ENCODE results near the gene TRIM25. TPM values are rescaled to one million over a fixed set of nuclear protein-coding genes. Genes with fewer than 3 reads are reported as not detected.

The TRIM25 gene
- total and polyA plus RNA-seq, 2 of the 8 experiments (the other 6 are each of a cell fraction or from before 2014, with no cell fraction given) = 16.6 to 38.9 TPM

- Histone ChIP-seq H3K4me2 (ENCODE audit: insufficient read depth in 1 of 2, low read depth in 2 of 2, low read length in 2 of 2) (no peak overlapping the region), H4K20me1 (replicated peaks in 1 of 2; ENCODE audit: control insufficient read depth in 1 of 2, insufficient read depth in 2 of 2, low read length in 2 of 2) (no peaks in the 10 kb centered on the region), H2BK15ac (ENCODE audit: low read length) (no peak overlapping the region), H3K79me1 (ENCODE audit: low read depth, low read length) (no peaks in the 10 kb centered on the region), H2AK5ac (ENCODE audit: low read depth, low read length) (no peak overlapping the region), H3K79me2 (ENCODE audit: control insufficient read depth in 1 of 2, insufficient read depth in 2 of 2, low read length in 2 of 2) (no peaks in the 10 kb centered on the region), H3K27me3 (replicated peaks in 1 of 4; ENCODE audit: control insufficient read depth in 3 of 4, extremely low read depth in 1 of 4, insufficient read depth in 3 of 4, low read length in 3 of 4) (no peaks in the 10 kb centered on the region), H4K91ac (replicated peaks; ENCODE audit: insufficient read length, low read length) (no peak overlapping the region), H3K23ac (ENCODE audit: insufficient read length) (no peak overlapping the region), H3K9me3 (ENCODE audit: insufficient read depth in 2 of 2, low read depth in 1 of 2, low read length in 1 of 2) (peaks cover 25 to 35% of the 10 kb centered on the region in 2 experiments), H2BK20ac (ENCODE audit: low read length) (no peak overlapping the region), H3K4ac (replicated peaks; ENCODE audit: insufficient read length, low read depth, low read length) (no peak overlapping the region), H3K18ac (ENCODE audit: extremely low read depth, low read length) (no peak overlapping the region), H3K23me2 (ENCODE audit: low read depth, low read length) (no peaks in the 10 kb centered on the region), H2BK120ac (replicated peaks; ENCODE audit: low read depth, low read length) (no peak overlapping the region), H2BK5ac (ENCODE audit: low read depth, low read length) (no peak overlapping the region), H3K14ac (ENCODE audit: insufficient read length) (no peak overlapping the region), H3K9ac (replicated peaks in 1 of 4; ENCODE audit: extremely low read depth in 1 of 4, low read depth in 3 of 4, low read length in 3 of 4) (no peak overlapping the region), H2AFZ (ENCODE audit: low read length) (no peak overlapping the region), H3K4me3 (ENCODE audit: extremely low read depth in 1 of 4, insufficient read depth in 2 of 4, low read depth in 3 of 4, low read length in 4 of 4) (no peak overlapping the region), H2BK12ac (ENCODE audit: low read depth, low read length) (no peak overlapping the region), H3K56ac (replicated peaks; ENCODE audit: insufficient read length, low read depth, low read length) (no peak overlapping the region), H4K8ac (ENCODE audit: extremely low read depth, insufficient read depth, low read length) (no peak overlapping the region), H3K27ac (ENCODE audit: low read depth, low read length) (no peak overlapping the region), H4K5ac (ENCODE audit: insufficient read length, low read depth, low read length) (no peak overlapping the region), H3K4me1 (replicated peaks in 1 of 4; ENCODE audit: control insufficient read depth in 3 of 4, insufficient read depth in 4 of 4, low read length in 3 of 4) (peaks cover 0 to 7% (median 2%) of the 10 kb centered on the region in 4 experiments; a peak in 2 of 7 replicates), H3K36me3 (ENCODE audit: control insufficient read depth in 2 of 4, insufficient read depth in 4 of 4, low read length in 3 of 4) (peaks cover 0 to 18% (median 6%) of the 10 kb centered on the region in 4 experiments; a peak in 4 of 8 replicates)
- POLR2A ChIA-PET (ENCODE audit: partially characterized antibody) = no interaction called here
- CTCF ChIA-PET (ENCODE audit: partially characterized antibody) = interaction anchor here (0.6 to 1.1 kb wide), 2 partner anchors 10 to 40 kb away, joined by 3 read pairs; no protein-coding TSS in a partner anchor
- whole genome bisulfite sequencing, 2 experiments (ENCODE audit: extremely low coverage in 1 of 2, insufficient coverage in 1 of 2, insufficient read length in 1 of 2, insufficient replicate concordance in 2 of 2, low coverage in 1 of 2, low lambda C conversion rate in 2 of 2, missing lambda C conversion rate in 1 of 2) = 78% methylated on average over 2 of the region's 2 CpGs; no CpG with 5 or more reads in 1 of the 2 experiments
- DNase-seq (ENCODE audit: low read depth in 1 of 2, low spot score in 2 of 2) (no peak), FAIRE-seq (no peak)
- TF ChIP-seq ATF2 (IDR thresholded peaks at IDR 0.05; ENCODE audit: low read length) = no peak
- no peak for TF ChIP-seq CBX8 (IDR thresholded peaks at IDR 0.05; ENCODE audit: borderline replicate concordance, low read depth, low read length)
- TF ChIP-seq CREB1 (IDR thresholded peaks at IDR 0.05) = no peak
- TF ChIP-seq RAD21 (IDR thresholded peaks at IDR 0.05 in 1 of 2, conservative IDR thresholded peaks at IDR 0.05 in 1 of 2; ENCODE audit: low read depth in 2 of 2, low read length in 2 of 2) = no peak
- no peak for TF ChIP-seq TEAD4 (IDR thresholded peaks at IDR 0.05; ENCODE audit: low read depth, low read length)
- TF ChIP-seq BACH1 (IDR thresholded peaks at IDR 0.05; ENCODE audit: low read length) = no peak
- no peak for TF ChIP-seq BCL11A (IDR thresholded peaks at IDR 0.05; ENCODE audit: low read depth in 2 of 2, low read length in 2 of 2)
- TF ChIP-seq TCF12 (IDR thresholded peaks at IDR 0.05; ENCODE audit: low read depth, low read length) = no peak
- TF ChIP-seq KDM1A (IDR thresholded peaks at IDR 0.05; ENCODE audit: borderline replicate concordance, low read length) = no peak
- TF ChIP-seq CHD1 (IDR thresholded peaks at IDR 0.05; ENCODE audit: low read depth, low read length) = no peak
- no peak for TF ChIP-seq SIRT6 (IDR thresholded peaks at IDR 0.05; ENCODE audit: low read length)
Measured at GRCh38 chr17:56930739-56931337, 17.0 kb upstream of the TRIM25 start.

Data from H1 (cell line).